Iris pigment epithelial cell (primary cell): ENCODE results near the gene SGMS1.

Source experiments
- DNase-seq: peaks from one replicate; pipeline ENCODE4 v3.0.0-alpha.2; 2011; ENCODE audit warnings: low read depth

SGMS1 gene

DNA sequence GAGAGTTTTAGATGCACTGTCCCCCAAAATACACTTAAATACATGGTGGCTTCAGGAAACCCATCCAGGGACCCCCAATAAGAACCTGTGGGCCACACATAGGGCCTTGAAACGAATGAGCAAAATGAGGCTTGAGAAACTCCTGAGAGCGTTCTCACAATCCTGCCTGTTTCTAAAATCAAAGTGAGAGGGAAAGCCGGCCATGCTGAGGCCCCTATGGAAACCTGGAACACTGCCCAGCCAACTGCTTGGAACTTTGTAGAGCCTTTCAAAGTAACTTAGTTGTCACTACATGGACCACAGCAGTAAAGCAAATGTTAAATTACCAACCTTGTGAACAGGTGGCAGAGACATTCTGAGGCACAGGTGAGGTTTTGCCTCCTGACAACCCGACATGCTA, 13.4 kb downstream of the SGMS1 start:
- no peak for DNase-seq

DNA sequence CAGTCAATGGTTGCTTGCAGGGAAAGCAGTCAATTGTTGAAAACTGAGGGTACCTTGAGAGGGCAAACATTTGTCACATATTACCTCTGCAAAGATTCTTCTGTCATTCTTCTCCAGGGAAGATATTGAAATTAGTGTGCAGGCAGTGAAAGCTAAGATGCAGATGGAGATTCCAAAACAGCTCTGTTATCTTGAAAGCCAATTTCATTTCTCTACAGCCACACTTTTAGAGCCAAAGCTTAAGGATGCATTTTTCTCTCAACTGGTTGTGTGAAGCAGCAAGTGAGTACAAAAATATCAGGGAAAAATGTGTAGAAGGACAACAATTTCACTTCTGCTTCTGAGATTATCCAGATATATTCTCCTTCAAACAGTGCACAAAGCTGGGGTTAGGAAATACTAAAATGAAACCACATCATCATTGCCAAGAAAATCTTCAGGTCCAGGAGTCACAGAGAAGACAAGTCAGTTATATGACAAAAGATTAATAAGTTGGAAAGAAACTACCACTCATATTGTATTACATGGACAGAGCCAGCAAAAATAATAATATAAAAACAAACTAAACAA, 16.3 kb downstream of the SGMS1 start:
- peak; percentile 29 for DNase-seq

DNA sequence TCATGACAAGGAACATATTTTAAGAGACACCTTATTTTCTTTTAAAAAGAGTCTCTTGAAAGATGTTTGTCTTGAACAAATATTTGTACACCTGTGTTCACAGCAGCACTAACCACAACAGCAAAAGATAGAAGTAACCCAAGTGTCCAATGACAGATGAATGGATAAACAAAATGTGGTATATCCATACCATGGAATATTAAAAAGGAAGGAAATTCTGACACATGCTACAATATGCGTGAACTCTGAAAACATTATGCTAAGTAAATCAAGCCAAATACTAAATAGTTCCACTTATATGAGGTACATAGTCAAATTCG, 17.8 kb downstream of the SGMS1 start:
- DNase-seq: no peak

DNA sequence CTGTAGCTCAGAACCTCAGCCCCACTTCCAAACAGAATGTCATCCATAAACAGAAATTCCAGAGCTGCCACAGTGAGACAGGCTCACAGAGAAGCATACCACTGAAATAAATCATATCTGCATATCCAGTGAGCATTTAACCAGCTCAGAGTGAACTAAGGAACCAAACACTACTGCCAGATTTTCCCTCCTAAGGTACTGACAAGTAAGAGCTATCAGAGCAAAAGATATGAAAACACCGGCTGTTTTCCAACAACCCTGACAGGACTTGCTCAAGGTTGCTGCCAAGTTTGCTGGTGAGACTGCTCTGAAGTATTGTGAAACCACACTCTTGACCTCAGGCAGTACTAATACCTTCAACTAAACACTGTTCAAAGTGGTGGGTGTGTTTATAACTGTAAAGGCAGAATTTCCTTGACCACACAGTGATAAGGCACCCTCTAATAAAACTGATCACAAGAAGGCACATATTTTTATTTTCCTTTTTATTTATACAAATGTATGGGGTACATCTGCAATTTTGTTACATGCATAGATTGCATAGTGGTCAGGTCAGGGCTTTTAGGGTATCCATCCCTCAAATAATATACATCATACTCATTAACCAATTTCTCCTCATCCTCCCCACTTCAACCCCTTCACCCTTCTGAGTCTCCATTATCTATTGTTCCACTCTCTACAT, 18.3 kb downstream of the SGMS1 start:
- peak; percentile 99 for DNase-seq

DNA sequence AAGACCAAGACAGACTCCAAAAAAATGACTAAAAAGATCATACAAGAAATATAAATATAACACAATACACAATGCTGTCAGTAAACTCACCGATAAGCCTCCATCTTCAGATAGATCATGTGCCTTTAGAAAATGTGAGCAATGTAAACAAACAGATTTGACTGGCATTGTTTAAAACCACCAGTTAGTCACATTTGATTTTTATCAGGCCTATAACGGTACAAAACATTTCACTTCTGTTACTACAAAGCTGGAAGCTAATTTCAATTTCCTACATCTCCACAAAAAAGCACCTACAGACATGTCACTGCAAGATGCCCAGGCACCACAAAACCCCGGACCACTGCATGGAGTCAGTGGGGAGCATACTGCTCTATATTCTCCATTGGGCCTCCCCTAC, 18.9 kb downstream of the SGMS1 start:
- DNase-seq: peak; percentile 72

DNA sequence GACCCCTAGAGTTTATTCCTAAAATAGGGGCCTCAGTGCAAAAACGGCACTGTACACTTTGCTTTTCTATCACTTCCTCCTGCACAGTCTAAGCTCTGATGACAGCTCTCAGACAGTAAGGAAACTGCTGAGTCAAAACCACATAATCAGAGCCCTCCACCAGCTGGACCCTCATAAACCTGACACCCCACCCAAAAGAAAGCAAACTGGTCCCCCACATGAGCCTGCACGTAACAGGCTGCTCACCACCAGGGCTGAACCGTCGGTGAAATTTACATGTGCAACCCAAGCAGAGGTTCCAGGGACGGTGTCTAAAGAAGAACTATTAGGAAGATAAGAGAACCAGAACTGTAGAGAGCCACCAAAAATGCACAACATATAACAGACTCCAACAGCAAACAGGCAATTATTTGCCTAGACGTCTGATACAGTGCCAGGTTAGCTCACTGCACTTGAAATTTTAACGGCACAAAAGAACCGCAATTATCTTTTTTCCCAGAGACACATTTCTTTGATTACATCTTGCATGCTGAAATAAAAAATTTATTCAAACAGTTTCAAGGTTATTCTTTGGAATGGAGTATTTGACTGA, 19.6 kb downstream of the SGMS1 start:
- DNase-seq: peak; percentile 36

DNA sequence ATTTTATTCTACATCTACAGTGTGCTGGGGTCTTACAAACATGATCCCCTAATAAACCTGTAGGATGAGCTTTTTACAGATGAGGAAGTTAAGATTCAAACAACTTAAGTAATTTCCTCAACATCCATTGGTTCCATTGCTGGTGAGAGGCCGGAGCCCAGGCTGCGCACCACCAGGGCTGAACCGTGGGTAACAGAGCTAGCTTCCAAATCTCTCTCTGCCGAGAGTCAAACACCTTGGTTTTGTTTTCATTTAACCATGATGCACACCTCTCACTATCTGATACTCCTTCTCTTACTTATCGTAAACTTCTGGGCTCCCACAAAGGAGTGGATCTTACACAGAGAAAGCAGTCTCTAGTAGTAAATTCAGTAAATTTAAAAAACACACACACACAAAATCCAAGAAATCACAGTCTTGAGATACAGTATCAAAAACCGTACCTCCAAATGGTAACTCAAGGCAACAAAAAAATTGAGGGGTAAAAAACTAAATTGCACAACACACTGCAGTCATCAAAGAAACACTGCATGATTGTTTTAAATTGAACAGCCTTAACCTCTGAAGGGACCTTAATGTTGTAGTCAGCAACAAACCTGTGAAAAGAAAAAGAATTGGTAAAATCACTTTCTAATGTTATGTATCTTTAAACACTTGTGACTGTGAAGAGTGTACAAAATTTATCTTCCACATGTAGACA, 20.5 kb downstream of the SGMS1 start:
- DNase-seq: peak; percentile 16

DNA sequence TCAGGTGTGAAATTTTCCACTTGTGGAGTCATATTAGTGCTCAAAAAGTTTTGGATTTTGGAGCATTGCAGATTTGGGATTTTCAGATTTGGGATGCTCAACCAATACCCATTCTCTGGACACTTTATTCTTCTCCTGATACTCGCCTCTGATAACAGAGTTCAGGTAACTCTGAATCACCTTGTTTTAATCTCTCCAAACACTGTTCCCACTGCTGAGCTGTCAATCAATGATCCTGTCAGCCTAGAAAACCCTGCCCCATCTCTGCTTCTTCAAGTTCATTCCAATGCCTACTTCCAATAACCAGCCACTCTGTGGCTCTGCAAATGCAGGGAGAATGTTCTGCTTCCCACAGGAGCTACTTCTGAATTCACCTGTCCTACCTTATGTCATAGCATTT, 21.8 kb downstream of the SGMS1 start:
- no peak for DNase-seq

DNA sequence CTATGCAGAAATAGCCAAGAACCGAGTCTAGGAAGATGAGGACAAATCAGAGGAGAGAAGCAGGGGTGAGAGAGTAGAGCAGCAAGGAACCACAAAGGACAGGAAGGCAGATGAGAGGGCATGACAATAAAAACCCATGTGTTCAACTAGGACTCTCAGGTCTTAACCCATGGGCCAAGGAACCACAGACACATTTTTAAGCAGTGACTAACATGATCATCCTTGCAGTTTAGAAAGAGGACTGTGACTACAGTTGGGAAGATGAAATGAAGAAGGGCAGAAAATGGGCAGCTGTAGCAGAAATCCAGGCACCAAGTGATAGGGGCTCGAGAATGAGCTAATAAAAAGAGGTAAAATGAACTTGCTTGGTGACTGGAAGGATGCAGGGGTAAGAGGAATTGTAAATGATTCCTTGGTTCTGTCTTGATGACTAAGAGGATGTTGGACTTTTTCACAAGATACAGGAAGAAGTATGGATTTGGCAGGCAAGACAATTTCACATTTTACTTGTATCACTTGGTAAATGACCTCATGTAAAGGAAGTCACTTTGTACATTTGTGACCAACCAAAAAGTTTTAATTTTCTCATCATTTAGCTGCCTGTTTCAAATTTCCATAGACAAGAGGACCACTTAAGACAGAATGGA, 22.8 kb downstream of the SGMS1 start:
- peak; percentile 22 for DNase-seq

DNA sequence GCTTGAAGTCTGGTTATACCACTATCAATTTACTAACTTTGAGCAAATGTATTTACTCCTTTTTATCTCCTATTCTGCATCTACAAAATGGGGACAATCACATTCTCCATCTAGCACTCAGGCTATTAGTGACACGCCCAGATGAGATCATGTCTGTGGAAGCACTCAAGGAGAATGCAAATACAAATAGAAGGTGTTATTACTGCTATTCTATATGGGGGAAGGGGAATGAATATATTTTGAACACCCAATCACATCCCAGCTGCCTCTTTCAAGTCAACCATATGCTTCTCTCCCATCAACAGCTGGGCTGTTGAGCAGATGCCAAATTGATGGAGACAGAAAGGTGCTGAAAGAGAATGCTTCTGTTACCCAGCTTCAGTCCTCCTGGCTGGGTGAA, 23.5 kb downstream of the SGMS1 start:
- no peak for DNase-seq

DNA sequence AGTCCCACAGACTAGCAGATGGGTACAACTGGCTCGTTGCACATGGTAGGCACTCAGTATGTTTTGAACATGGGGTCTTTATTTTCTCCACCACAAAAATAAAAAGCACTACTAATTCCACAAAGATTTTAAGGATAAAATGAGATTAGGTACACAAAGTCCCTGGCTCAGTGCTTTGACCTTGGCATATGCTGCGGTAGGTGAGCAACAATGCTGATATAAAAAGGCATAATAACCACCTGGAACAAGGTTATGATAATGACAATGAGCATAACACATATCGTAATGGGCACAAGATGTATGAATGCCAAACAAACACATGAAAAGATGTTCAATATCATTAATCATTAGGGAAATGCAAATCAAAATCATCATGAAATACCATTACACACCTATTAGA, 26.9 kb downstream of the SGMS1 start:
- DNase-seq: no peak

DNA sequence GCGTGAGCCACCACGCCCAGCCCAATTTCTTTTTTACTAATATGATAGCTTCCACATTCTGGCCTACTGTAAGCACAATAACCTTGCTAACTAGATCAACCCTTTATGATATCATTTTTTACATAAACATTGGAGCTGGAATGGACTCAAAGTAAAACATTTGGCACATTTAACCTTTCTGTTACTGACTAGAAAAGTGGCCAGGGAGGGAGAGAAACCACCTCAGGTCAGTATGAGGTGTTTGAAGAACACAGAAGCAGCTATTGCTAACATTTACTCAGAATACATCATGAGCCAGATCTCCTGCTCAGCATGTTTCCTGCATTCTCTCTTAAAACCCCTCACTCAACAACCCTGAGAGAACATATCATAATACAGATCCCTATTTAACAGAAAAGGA, 27.3 kb downstream of the SGMS1 start:
- DNase-seq: peak; percentile 40

DNA sequence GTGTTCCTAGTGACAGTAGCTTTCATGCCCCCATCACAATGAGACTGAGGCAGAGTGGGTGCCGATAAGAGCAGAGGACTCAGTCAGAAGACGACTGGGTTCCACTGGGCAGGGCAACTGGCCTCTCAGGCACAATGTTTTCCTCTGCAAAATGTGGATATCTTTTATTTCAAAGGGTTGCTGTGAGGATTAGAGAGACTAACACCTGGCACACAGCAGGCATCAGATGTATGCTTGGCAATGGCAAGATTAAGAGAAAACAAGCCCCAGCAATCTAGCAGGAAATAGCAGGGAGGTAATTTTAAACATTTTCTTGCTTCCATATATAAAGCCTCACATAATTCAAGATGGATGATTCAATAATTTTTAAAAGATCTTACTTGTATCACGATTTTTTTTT, 28.0 kb downstream of the SGMS1 start:
- DNase-seq: no peak

DNA sequence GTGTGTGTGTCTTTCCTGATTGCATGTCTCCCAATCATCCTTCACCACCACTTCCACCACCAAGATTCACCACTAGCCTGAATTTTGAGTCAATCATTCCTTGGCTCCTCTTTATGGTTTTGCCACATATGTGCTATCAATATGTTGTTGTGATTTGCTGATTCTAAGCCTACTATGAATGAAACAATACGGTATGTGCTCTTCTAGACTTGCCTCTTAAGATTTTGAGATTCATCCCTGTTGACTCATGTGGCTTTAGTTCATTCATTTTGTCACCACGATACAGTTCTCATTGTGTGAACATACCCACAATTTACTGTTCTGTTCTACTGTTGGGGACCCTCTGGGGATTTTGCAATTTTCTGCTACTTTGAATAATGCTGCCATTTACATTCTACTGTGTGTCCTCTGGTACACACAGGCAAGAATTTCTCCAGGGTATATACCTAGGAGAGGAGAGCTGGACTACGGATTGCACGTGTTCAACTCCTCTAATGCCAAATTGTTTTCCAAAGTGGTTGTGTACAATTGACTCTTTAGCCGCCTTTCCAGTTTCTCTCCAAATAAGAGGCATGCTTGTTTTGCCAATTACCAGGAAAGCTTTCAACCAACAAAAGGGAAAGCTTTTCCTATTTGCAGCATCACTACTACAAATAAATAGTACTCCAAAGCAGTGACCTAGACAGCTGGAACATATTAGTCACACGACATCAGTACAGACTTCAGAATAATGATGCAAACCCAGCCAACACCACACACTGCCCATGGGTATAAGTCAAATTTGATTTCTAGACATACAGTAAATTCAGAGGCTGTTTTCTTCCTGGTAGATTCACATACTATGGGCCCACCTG, 30.0 kb downstream of the SGMS1 start:
- DNase-seq: peak; percentile 92

DNA sequence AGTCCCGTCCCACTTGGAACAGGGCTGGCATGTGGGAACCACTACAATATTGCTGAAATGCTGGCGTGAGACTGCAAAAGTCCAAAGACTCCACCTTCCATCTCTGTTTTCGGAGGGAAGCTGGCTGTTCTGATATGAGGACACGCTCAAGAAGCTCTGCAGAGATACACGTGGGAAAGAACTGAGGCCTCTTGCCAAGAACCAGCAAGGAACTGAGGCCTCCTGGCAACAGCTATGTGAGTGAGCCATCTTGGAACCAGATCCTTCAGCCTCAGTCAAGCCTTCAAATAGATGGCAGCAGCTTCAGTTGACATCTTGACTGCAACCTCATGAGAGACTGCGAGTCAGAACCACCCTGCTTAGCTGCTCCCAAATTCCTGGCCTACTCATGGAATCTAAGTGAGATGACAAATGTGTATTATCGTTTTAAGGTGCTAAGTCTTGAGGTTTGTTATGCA, 30.8 kb downstream of the SGMS1 start:
- no peak for DNase-seq

DNA sequence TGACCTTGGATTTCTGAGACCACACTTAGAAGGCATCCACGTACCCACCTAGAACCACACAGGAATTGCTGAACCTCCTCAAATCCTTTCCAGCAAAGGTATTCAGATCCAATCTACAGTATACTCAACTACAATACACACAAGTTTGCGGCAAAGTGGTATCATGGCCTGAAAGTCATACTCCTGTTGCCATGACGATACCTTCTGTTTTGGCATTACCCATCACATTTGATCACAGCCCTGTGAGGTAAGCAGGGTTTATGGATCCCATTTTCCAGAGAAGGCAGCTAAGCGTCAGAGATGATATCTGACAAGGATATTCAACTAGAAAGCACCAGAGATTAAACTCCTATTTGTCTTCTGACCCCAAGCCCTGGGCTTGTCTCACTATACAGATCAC, 32.8 kb downstream of the SGMS1 start:
- no peak for DNase-seq

DNA sequence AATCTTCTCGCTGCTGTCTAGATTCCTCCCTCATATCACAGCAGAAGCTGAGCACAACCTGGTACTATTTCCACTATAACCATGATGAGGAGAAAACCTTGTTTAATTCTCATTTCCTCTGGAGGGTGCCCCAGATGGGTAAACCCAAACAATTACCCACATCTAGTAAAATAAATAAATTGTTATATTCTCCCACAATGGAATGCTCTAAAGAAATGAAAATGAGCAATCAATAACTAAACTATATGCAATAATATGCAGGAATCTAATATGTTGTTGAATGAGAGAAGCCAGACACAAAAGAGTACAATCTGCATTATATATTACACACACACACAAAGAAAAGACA, 37.0 kb downstream of the SGMS1 start:
- DNase-seq: no peak

DNA sequence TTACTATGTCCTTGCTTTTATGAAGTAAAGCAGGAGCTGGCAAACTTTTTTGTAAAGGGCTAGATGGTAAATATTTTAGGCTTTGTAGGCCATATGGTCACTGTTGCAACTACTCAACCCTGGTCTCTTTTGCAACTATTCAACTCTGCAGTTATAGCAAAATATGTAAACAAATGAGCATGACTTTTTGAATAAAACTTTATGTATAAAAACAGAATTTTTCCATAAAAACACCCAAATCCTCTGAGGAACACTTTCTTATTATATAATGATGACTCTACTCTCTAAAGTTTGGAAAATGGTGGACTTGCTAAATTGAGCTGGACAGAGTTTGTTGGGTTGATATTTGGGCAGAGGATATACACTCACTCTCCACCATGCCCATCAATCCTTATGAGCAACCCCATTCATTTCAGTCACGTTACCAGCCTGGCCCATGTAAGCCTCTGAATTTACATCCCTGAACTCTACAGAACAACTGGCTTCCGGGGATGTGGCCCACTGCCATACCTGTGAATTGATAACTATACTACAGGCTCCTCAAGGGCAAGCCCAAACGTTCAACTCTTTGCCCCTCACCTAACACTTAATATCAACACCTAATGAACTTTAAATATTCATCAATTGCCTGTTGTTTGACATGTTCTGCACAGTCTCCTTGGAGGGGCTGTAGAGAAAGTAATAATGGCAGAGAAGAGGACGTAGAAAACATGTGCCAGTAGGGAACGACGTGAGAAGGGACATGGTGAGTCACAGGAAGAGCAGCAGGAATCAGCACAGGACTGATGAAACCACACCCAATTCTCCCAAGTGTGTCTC, 37.6 kb downstream of the SGMS1 start:
- peak; percentile 84 for DNase-seq

DNA sequence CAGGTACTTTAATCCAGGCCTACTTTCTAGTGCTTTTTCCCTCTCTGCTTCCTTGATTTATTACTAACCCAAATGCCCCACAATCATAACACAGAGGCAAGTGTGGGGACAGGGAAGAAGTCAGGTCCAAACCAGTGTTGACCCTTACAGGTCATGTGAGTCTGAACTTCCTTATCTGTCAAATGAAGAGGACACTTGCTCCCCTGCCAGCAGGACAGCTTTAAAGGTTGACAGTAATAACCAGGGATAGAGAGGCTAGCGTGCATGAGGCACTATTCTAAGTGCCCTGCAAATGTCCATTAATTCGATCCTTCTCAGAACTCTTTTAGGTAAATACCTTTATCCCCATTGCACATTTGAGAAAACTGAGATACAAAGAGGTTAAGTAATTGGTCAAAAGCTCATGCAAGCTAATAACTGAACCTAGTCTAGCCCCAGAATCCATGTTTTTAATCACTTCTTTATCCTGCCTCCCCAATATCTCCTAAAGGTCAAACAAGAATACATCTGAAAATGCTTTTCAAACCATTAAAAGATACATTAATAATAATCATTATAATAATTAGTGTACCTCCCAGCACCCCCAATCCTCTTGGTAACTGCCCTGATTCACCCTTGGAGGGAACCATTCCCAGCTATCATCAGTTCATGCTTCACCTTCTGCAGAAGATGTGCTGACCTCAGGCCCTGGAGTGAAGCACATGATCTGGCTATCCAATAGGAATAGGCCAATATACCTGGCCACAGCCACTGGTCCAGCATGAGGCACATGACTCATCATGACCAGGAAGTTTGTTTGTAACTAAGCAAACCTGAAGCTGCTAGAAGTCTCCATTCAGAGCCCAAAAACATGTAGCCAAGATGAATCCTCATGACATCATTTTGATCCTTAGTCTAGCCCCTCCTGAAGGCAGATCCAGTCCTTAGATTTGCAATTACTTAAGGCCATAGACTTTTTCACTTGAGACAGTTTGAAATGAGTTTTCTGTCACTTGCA, 40.7 kb downstream of the SGMS1 start:
- DNase-seq: no peak

DNA sequence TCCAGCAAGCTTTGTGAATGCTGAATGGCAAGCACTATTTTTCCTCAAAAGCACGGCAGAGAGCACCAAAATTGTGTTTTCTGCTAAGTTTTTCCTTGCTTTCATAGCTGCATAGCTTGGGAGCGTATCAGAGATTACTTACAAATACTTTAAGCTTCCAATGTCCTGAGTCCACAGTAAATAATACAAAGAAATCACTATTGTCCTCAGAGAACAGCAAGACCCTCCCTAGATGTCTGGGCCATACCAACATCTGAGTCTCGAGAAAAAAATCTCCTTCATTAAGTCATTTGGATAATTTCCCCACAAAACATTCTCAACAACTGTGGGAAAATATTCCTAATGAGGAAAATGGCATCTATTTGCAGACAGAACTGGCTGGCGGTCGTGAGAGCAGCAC, 41.7 kb downstream of the SGMS1 start:
- no peak for DNase-seq
